PC-9 (cell line): ENCODE measurements around the gene HOMER3.

Experiments
- EZH2 ChIP-seq: fragments of 200-600 bp; sonication (generic); IDR thresholded peaks from 2 replicates; pipeline ENCODE4 v1.8.0; 2017; ENCODE audit warnings: antibody characterized with exemption, low read depth
- TF ChIP-seq, protein P1 (sequence below): fragments of 200-600 bp; sonication (generic); conservative IDR thresholded peaks from 2 replicates; pipeline ENCODE4 v1.6.1; 2017; ENCODE audit warnings: mixed run types, antibody characterized with exemption, mild to moderate bottlenecking, moderate library complexity

DNA sequence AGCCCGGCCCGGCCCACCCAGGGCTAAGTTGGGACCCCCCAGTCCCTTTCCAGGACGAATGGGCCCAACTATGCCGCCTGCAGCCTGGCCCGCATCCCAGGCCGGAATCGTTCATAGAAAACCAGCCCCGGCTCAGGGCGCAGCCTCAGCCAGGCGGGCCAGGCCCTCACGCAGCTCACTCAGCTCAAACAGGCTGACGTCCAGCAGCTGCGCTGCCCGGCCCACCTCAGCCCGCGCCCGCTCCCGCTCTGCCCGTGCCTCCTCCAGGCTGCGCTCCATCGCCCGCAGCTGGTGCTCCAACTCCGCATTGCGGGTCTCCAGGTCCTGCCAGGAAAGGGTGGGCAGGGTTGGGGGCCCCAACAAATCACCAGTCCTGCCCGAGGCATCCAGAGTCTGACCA lies 11.7 kb downstream of the HOMER3 start:
- no peak for TF ChIP-seq EZH2
- TF ChIP-seq, protein P1, sequence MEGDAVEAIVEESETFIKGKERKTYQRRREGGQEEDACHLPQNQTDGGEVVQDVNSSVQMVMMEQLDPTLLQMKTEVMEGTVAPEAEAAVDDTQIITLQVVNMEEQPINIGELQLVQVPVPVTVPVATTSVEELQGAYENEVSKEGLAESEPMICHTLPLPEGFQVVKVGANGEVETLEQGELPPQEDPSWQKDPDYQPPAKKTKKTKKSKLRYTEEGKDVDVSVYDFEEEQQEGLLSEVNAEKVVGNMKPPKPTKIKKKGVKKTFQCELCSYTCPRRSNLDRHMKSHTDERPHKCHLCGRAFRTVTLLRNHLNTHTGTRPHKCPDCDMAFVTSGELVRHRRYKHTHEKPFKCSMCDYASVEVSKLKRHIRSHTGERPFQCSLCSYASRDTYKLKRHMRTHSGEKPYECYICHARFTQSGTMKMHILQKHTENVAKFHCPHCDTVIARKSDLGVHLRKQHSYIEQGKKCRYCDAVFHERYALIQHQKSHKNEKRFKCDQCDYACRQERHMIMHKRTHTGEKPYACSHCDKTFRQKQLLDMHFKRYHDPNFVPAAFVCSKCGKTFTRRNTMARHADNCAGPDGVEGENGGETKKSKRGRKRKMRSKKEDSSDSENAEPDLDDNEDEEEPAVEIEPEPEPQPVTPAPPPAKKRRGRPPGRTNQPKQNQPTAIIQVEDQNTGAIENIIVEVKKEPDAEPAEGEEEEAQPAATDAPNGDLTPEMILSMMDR, result no peak
